ENCODE results near the gene LBX1.

Gene LBX1, protein sequence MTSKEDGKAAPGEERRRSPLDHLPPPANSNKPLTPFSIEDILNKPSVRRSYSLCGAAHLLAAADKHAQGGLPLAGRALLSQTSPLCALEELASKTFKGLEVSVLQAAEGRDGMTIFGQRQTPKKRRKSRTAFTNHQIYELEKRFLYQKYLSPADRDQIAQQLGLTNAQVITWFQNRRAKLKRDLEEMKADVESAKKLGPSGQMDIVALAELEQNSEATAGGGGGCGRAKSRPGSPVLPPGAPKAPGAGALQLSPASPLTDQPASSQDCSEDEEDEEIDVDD

DNA sequence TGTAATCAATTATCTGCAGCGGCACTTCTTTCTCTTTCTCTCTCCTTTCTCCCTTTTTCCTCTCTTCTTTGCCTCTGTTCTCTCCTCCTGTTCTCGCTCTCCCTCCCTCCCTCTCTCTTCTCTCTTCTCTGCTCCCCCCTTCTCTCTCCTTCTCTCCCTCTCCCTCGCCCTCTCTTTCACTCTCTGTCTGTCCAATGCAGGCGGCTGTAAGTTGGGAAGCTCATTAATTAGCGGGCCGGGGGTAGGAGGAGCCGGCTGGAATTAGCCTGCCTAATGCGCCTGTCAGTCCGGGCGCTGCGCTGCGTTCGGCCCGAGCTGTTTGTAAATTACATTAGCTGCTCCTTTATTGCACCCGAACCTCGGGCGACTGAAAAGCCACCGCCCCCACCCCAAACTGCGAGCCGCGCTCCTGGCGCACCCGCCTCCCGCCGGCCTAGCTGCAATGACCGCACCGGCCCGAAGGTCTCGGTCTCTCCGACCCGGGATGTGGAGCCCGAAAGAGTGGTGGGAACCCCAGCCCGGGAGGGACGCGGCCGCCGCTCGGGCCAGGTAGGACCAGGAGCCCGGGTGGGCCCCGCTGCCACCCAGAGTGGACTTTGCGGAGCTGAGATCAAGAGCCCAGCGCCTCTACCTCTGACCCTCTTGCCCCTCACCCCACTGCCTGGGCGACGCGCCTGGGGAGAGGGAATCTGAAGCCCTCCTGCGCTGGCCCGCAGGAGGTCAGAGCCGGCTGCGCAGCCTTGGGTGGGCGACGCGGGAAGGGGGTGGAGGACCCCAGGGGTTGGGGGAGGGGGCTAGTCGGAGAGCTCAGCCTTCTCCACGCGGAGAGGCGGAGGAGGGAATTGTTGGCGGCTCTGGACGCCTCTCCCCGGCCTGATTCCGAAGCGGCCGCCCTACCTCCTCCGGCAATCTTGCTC is at the start of gene LBX1:
LBX1 (minus strand) TSS at position 198 of the 917 bp plus-strand sequence. CDS start 648 bp downstream, outside the sequence.
- DNase-seq (ENCODE audit: low spot score) = peak; percentile 39

DNA sequence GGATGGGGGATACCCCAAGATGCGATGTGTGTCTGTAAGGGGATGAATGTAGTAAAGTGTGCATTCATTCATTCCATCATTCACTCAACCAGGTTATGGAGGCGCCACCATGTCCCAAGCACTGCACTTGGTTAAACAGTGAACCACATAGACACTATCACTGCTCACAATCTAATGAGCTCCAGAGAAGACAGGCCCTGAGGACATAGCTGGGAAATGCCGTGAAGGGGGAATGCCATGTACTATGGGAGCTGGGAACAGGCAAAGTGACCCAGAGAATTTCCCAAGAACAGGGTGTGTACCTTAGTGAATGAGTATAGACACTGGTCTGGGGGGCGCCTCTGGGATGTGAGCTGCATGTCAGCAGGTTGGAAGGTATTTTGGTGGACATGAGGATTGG is 44.5 kb upstream of the LBX1 start:
- DNase-seq (ENCODE audit: low spot score) = no peak

GRCh38 chr10:101273330-101273729 is 44.1 kb upstream of the LBX1 start:
- no peak for DNase-seq (ENCODE audit: low spot score)

DNA sequence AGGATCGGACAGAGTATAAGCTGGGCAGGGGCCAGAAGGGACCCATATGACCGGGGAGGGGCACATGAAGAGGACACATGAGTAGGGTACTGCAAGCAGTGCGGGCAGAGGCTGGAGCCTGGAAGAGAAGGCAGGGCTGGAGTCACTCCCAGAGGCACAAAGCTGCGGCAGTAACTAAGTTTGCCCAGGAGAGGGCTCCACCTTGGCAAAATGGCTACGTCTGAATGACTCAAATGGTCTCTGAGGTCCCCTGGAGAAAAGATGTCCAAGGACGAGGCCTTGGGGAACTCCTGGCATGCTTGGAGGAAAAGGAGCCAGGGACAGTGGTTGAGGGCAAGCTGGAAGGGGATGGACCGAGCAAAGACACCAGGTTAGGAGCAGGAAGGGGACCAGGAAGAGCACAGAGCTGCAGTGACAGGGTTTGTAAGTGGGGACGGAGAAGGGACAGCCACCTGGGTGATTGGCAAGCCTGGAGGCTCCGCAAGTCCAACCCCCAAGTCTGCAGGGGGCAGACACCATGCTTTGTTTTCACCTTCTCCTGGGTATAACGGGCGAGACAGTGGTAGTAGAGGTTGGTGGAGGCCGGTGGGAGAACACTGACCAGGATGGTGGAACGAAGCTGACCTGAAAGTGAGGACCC is 43.1 kb upstream of the LBX1 start:
- peak; percentile 85 for DNase-seq (ENCODE audit: low spot score)

DNA sequence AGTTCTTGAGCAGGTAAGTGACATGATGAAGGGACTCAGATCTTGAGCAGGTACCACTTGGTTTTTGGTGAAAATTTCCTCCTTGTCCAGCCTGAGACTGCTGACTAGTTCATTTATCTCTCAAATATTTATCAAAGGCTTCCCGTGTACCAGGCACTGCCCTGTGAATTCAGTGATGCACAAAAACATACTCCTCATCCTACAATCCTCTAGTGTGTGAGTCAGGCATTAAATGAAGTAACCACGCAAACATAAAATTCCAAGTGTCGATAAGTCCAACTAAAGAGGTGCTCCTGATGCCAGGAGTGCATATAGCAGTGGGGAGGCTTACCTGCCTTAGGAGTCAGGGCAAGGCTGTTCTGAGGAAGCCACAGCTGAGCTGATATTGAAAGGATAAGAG is 41.5 kb upstream of the LBX1 start:
- no peak for DNase-seq (ENCODE audit: low spot score)

DNA sequence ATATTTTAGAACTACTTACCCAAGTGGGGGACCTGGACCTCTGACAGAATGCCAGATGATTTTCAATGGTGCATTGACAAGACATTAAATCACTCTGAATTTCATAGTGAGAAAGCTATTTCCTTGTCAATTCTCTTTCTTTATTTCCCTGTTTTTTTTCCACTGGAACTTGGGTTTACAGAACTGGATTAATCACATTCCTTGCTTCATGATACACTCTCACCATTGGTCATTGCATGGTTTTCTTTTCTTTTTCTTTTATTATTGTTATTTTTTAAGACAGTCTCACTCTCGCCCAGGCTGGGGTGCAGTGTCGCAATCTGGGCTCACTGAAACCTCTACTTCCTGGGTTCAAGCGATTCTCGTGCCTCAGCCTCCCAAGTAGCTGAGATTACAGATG is 38.5 kb upstream of the LBX1 start:
- no peak for DNase-seq (ENCODE audit: low spot score)

DNA sequence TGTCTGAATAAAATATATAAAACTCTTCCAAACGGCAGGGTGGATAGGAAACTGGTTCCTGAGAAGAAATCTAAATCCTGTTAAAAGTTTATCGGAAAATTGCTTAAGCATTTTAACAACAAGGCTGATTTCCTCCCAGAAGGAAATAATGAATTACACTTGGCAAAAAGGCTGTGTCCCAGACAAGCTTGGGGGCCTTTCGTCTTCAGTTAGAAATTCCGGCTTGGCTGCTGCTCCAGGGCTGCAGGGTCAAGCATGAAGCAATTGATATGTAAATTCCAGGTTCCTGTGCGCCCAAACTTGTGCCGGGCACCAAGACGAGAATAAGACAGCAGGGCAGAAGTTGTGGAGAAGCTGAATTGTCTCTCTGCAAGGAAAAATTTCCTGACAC is 38.0 kb upstream of the LBX1 start:
- DNase-seq (ENCODE audit: low spot score) = no peak

DNA sequence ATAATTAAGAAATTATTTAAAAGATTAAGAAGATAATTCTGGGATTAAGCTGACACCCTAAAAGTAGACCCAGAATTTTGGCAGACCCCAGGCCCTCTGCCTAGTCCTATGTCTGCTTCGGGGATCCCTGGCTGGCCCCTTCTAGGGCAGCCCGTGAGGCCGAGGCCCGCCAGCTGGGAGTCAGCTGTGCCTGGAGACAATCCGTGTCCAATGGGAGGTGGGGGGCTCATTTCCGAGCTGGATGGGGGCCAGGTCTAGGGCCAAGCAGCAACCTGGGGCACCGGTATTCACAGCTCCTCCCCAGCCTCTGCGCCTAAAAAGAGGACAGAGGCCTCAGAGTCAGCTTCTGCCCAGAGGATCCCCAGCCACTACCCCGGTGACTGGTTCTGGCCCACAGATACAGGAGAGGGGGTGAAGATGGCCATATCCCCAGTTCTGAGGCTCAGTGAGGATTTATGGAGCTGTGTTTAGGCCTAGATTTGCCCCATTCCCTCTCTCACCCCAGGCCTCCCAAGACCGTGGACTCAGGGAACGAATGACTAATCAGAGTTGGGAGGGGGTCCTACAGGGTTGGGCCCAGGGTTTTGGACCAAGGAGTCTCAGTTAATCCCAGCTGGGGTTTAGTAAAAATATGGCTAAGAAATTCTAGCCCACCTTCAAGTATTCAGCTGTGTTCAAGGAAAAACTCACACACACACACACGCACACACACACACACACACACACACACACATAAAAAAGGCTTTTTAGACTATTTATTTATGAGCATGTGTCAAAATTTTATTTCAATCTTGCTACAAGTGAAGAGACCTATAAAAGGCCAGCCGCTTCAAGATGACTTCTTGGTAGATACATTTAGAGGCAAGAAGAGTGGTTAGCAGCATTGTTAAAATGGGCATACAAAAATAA is 37.4 kb upstream of the LBX1 start:
- no peak for DNase-seq (ENCODE audit: low spot score)

GRCh38 chr10:101263150-101263752 is 34.0 kb upstream of the LBX1 start:
- no peak for DNase-seq (ENCODE audit: low spot score)

DNA sequence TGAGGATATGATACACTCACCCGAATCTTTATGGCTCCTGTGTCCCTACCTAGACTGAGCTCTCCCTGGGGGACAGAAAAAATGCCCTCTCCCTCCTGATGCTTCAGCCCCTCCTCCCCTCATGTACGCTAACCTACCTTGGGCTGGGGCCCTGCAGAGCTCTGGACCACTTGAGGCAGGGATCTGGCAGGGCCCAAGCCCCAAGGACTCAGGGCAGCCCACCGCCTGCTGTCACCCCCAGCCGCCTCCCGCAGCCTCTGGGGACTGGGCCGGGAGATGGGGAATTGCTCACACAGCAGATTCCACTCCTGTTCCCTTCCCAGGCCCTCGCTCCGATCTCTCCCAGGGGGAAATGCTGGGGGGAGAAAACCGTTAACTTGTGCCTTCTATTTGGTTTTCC is 32.9 kb upstream of the LBX1 start:
- no peak for DNase-seq (ENCODE audit: low spot score)

DNA sequence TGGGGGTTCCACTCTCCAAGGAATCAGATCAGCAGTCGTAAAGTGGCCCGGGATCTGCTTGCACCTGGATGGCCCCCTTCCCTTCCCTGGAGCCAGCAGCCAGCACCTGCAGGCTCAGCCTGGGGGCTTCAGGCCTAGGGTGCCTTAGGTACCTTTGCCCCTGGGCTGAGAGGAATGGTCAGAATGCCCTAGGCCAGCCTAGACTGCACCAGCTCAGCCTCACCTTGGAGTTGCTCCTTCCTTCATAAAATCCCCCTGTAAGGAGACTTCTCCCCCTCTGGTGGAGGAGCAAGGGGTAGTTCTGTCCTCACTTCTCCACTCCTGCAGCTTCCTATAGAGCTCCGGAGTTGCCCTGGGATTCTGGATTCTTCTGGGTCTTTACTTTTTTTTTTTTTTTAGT is 32.4 kb upstream of the LBX1 start:
- peak; percentile 26 for DNase-seq (ENCODE audit: low spot score)

DNA sequence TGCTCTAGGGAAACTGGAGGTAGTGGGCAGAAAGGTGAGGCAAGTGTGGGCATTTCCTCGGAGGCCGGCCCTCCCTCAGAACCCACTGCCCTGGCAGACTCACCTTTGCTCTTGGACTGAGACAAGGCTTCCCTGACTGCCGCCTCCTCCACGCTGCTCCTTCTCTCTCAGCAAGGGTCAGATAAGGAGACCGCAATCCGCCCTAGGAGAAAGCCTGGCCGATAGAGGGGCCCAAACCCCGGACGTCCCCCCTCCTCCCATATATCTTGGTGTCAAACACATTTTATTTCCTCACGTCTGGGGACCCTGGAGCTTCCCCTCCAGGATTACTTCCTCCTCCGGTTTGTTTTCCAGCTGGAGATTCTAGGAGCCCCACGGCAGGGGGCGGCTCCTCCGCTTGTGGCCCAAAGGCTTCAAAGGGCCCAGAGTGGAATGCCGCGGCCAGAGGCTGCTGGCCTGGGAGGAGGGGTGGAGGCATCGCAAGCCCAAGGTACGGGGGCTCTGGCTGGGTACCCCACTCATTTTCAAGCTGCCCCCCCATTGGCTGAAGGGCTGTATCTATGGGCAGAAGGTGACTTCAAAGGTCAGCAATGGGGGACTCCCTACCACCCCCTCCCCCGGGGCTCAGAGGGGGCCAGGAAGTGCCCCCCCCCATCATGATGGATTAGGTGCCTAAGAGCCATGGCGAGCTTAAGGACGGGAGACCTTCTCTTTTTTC is 31.7 kb upstream of the LBX1 start:
- DNase-seq (ENCODE audit: low spot score) = no peak

- DNase-seq (ENCODE audit: low spot score) = peak; percentile 64
Observed at GRCh38 chr10:101258179-101258885, 29.1 kb upstream of the LBX1 start.

- no peak for DNase-seq (ENCODE audit: low spot score)
Observed at GRCh38 chr10:101257491-101257890, 28.2 kb upstream of the LBX1 start.

DNA sequence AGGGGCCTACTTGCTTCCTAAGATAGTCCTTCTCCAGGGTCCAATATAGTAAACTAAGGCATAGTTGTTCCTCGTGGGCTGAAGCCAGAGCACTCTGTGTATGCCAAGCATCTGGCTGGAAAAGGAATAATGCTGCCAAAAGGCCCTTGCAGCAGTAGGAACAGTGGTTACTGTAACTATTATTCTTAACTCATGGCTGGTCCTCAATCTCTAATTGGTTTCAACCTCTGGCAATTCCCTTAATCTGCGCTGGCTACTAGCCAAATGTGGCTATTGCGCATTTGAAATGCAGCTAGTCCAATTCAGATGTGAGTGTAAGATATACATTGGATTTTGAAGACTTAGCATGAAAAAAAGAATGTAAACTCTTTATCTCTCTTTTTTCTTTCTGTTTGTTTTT is 27.8 kb upstream of the LBX1 start:
- DNase-seq (ENCODE audit: low spot score) = no peak

- DNase-seq (ENCODE audit: low spot score) = no peak
Observed at GRCh38 chr10:101256387-101256786, 27.1 kb upstream of the LBX1 start.

DNA sequence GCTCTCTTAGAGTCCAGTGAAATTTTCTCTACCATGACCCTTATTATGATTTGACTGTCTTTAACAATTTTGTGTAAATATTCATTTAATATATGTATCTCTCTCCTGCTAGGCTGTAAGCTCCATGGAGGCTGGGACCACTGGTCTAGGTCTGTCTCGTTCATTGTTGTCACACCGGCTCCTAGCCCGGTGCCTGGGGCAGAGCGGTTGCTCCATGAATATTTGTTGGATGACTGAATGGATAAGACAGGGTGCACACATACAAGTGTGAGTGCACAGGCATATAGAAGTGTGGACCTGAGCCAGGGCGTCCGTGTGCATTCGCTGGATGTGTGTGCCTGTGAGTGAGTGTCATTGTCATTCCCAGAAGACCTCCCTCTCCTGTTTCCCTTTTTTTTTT is 20.9 kb upstream of the LBX1 start:
- DNase-seq (ENCODE audit: low spot score) = no peak

DNA sequence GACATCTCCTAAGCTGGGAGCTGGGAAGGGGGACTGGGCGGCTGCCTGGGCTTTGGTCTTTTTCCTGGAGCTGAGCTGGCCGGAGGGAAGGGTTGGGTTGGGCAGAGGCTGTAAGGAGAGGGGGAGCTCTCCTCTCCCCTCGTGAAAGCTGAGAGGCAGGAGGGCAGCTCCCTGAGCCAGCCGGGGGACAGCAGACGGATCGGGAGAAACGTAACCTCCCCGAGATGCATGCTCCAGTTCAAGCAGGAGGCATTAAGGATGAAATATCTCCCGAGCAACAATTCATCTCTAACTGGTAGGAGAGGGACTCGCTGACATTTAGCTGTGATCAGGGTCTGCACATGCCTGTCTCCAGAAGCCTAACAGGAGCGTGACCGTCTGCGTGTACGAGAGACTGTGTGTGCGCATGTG is 19.9 kb upstream of the LBX1 start:
- DNase-seq (ENCODE audit: low spot score) = no peak

- no peak for DNase-seq (ENCODE audit: low spot score)
Observed at GRCh38 chr10:101246639-101247038, 17.4 kb upstream of the LBX1 start.

Measured in cerebellar cortex (tissue), 1 donor.